ENCODE measurements around the gene SLC4A4.

The SLC4A4 gene

DNA sequence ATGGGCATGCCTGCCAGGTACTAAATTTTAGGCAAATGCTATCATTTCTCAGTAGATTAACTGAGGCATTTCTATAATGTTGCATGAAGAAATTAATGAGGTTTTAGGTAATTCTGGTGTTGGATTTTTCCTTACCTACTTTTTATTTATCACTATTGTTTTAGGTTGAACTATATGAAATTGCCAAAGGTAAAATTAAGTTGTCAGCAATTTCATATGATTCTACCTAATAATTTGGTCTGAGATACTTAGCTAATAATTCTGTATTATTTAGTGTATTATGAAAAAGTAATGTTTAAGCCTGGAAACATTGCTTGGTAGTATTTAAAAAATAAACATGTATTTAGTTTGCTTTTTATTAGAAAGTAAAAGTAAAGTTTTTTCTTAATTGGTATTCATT is 22.7 kb downstream of the SLC4A4 start:
- TF ChIP-seq, protein P1, sequence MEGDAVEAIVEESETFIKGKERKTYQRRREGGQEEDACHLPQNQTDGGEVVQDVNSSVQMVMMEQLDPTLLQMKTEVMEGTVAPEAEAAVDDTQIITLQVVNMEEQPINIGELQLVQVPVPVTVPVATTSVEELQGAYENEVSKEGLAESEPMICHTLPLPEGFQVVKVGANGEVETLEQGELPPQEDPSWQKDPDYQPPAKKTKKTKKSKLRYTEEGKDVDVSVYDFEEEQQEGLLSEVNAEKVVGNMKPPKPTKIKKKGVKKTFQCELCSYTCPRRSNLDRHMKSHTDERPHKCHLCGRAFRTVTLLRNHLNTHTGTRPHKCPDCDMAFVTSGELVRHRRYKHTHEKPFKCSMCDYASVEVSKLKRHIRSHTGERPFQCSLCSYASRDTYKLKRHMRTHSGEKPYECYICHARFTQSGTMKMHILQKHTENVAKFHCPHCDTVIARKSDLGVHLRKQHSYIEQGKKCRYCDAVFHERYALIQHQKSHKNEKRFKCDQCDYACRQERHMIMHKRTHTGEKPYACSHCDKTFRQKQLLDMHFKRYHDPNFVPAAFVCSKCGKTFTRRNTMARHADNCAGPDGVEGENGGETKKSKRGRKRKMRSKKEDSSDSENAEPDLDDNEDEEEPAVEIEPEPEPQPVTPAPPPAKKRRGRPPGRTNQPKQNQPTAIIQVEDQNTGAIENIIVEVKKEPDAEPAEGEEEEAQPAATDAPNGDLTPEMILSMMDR (conservative IDR thresholded peaks at IDR 0.05; ENCODE audit: low read depth, low read length), result no peak
- H2AFZ ChIP-seq (ENCODE audit: low read depth), result no peak overlapping the region
- no peaks in the 10 kb centered on the region for H4K20me1 ChIP-seq (ENCODE audit: insufficient read depth)
- H3K79me2 ChIP-seq (ENCODE audit: insufficient read depth, low read depth), result no peaks in the 10 kb centered on the region
- no peak overlapping the region for H3K9ac ChIP-seq
- H3K4me3 ChIP-seq (IDR thresholded peaks at IDR 0.05; ENCODE audit: insufficient read depth, low read depth, low read length), result no peak overlapping the region
- no peak overlapping the region for H3K27ac ChIP-seq
- no peak overlapping the region for H3K4me2 ChIP-seq
- no peaks in the 10 kb centered on the region for H3K36me3 ChIP-seq (ENCODE audit: insufficient read depth)
- no peaks in the 10 kb centered on the region for H3K4me1 ChIP-seq (ENCODE audit: low read depth, poor library complexity, severe bottlenecking)
- no peaks in the 10 kb centered on the region for H3K27me3 ChIP-seq (ENCODE audit: insufficient read depth, low read depth)

DNA sequence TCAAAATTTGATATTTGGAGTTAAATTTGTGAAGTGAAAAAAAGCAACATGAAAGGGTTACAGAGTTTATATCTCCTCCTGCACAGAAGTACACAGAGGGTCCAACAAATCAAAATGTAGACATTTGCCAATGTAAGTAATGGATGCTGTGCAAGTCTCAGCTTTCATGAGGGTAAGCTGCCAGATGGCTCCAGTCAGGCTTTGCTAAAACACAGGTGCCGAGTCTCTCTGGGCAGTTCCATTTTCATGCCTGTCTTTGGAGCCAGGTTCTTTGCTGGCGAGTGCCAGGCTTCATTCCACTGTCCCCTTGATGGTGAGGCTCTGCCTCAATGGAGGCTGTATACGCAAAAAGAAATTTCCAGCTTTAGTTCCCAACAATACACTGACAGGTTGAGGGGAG is 27.9 kb downstream of the SLC4A4 start:
- H3K36me3 ChIP-seq (ENCODE audit: insufficient read depth), result no peaks in the 10 kb centered on the region
- no peak overlapping the region for H3K4me2 ChIP-seq
- H3K4me3 ChIP-seq (IDR thresholded peaks at IDR 0.05; ENCODE audit: insufficient read depth, low read depth, low read length), result no peak overlapping the region
- no peaks in the 10 kb centered on the region for H3K27me3 ChIP-seq (ENCODE audit: insufficient read depth, low read depth)
- no peaks in the 10 kb centered on the region for H3K79me2 ChIP-seq (ENCODE audit: insufficient read depth, low read depth)
- H3K27ac ChIP-seq, result no peak overlapping the region
- no peaks in the 10 kb centered on the region for H4K20me1 ChIP-seq (ENCODE audit: insufficient read depth)
- H3K9ac ChIP-seq, result no peak overlapping the region
- TF ChIP-seq, protein P1 (conservative IDR thresholded peaks at IDR 0.05; ENCODE audit: low read depth, low read length), result no peak
- H3K4me1 ChIP-seq (ENCODE audit: low read depth, poor library complexity, severe bottlenecking), result no peaks in the 10 kb centered on the region
- no peak overlapping the region for H2AFZ ChIP-seq (ENCODE audit: low read depth)

DNA sequence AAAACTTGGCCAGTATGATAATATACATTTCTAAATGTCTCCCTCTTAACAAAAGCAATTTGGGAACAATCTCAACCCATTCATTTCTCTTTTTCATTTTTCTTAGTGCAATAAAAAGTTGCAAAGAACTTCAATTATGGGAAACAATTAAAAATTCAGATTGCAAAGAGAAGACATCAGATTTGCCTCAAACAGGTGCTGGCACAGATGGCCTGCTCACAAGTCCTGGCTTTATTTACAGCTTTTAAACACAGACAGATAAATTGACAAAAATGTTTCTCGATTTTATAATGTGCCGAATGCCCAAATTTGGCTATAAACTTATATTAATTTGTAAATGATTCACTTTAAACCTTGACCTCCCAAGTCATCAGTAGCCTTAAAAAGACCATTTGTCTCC is 28.7 kb downstream of the SLC4A4 start:
- no peak overlapping the region for H2AFZ ChIP-seq (ENCODE audit: low read depth)
- no peaks in the 10 kb centered on the region for H3K4me1 ChIP-seq (ENCODE audit: low read depth, poor library complexity, severe bottlenecking)
- no peak overlapping the region for H3K27ac ChIP-seq
- H3K36me3 ChIP-seq (ENCODE audit: insufficient read depth), result no peaks in the 10 kb centered on the region
- no peak overlapping the region for H3K9ac ChIP-seq
- no peaks in the 10 kb centered on the region for H3K27me3 ChIP-seq (ENCODE audit: insufficient read depth, low read depth)
- no peak overlapping the region for H3K4me3 ChIP-seq (IDR thresholded peaks at IDR 0.05; ENCODE audit: insufficient read depth, low read depth, low read length)
- TF ChIP-seq, protein P1 (conservative IDR thresholded peaks at IDR 0.05; ENCODE audit: low read depth, low read length), result no peak
- H4K20me1 ChIP-seq (ENCODE audit: insufficient read depth), result no peaks in the 10 kb centered on the region
- no peaks in the 10 kb centered on the region for H3K79me2 ChIP-seq (ENCODE audit: insufficient read depth, low read depth)
- H3K4me2 ChIP-seq, result no peak overlapping the region

DNA sequence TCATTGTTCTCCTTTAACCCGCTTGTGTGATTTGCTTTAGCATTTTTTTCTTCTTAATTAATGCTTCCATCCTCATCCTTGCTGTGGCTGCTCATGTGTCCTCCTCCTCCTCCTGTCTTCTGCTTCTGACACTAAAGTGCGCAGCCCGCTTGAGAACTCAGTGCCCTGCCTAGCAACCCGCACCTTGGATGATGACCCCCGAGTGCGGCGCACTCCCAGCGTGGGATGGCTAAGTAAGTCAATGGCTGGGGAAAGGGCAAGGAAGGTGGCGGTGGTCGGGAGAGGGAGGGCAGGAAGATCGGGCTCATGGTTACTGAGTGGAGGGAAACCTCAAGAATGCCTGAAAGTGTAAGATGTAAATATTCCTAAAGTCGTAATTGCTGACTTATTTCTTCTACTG is 30.1 kb downstream of the SLC4A4 start:
- H3K4me3 ChIP-seq (IDR thresholded peaks at IDR 0.05; ENCODE audit: insufficient read depth, low read depth, low read length), result no peak overlapping the region
- H3K36me3 ChIP-seq (ENCODE audit: insufficient read depth), result no peaks in the 10 kb centered on the region
- H3K4me1 ChIP-seq (ENCODE audit: low read depth, poor library complexity, severe bottlenecking), result no peaks in the 10 kb centered on the region
- no peaks in the 10 kb centered on the region for H4K20me1 ChIP-seq (ENCODE audit: insufficient read depth)
- no peaks in the 10 kb centered on the region for H3K27me3 ChIP-seq (ENCODE audit: insufficient read depth, low read depth)
- no peak overlapping the region for H3K4me2 ChIP-seq
- H3K27ac ChIP-seq, result no peak overlapping the region
- H2AFZ ChIP-seq (ENCODE audit: low read depth), result no peak overlapping the region
- no peak overlapping the region for H3K9ac ChIP-seq
- no peaks in the 10 kb centered on the region for H3K79me2 ChIP-seq (ENCODE audit: insufficient read depth, low read depth)
- TF ChIP-seq, protein P1 (conservative IDR thresholded peaks at IDR 0.05; ENCODE audit: low read depth, low read length), result no peak

DNA sequence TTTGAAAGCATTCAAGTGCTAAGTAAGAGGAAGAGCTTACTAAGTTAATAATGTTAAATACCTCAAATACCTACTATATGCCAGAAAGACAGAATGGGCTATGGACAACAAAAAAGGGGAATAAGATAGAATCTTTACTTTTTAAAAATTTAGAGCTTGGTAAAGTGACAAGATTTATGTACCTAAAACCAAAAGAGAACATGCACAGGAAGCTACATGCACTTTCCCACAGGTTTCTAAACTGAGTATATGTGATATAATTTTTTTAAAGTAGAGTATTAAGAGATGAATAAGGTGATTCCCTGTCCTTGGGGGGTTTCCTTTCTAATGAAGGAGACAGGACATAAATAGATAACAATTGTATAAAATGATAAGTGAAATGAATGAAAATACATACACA is 30.7 kb downstream of the SLC4A4 start:
- no peak overlapping the region for H2AFZ ChIP-seq (ENCODE audit: low read depth)
- H3K9ac ChIP-seq, result no peak overlapping the region
- no peaks in the 10 kb centered on the region for H4K20me1 ChIP-seq (ENCODE audit: insufficient read depth)
- TF ChIP-seq, protein P1 (conservative IDR thresholded peaks at IDR 0.05; ENCODE audit: low read depth, low read length), result no peak
- H3K36me3 ChIP-seq (ENCODE audit: insufficient read depth), result no peaks in the 10 kb centered on the region
- no peaks in the 10 kb centered on the region for H3K27me3 ChIP-seq (ENCODE audit: insufficient read depth, low read depth)
- H3K4me2 ChIP-seq, result no peak overlapping the region
- H3K4me1 ChIP-seq (ENCODE audit: low read depth, poor library complexity, severe bottlenecking), result no peaks in the 10 kb centered on the region
- H3K27ac ChIP-seq, result no peak overlapping the region
- no peak overlapping the region for H3K4me3 ChIP-seq (IDR thresholded peaks at IDR 0.05; ENCODE audit: insufficient read depth, low read depth, low read length)
- no peaks in the 10 kb centered on the region for H3K79me2 ChIP-seq (ENCODE audit: insufficient read depth, low read depth)

Measured in KMS-11 (cell line).